Measurements from ENCODE around the gene CDC42EP2. TPM values are rescaled to one million over a fixed set of nuclear protein-coding genes. Genes with fewer than 3 reads are reported as not detected.
A peak's percentile ranks its signal among the peaks of the same experiment; 100 is the strongest.

CDC42EP2 gene
- total and polyA plus RNA-seq, 12 donors = 1.0 to 18.3 (median 4.9) TPM

DNA sequence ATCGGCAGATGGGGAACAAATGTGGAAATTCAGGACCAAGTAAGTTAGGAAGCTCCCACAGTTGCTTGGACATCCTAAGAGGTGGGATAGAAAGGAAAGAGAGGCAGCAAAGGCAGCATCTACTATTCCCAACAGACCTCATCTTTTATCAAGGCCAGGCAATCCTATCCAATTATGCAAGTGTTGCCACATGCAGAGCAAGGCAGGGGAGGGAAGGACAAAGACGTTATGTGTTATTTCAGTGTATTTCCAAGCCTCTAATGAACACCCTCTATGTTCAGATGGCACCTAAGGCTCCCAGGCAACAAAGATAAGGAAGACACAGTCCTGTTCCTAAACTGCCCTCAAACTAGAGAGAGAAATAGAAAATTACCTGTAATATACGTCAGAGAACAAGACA lies 49.1 kb downstream of the CDC42EP2 start:
- 61 to 82% (median 67%) methylated on average over 2 to 3 of the region's 3 CpGs for WGBS, 4 donors
- no peak overlapping the region for H3K27ac ChIP-seq
- DNase-seq = peak in 1 of 7 donors; percentile 50
- no peak overlapping the region for H3K4me3 ChIP-seq
- TF ChIP-seq POLR2A (IDR thresholded peaks at IDR 0.05) = no peak
- TF ChIP-seq, protein P1, sequence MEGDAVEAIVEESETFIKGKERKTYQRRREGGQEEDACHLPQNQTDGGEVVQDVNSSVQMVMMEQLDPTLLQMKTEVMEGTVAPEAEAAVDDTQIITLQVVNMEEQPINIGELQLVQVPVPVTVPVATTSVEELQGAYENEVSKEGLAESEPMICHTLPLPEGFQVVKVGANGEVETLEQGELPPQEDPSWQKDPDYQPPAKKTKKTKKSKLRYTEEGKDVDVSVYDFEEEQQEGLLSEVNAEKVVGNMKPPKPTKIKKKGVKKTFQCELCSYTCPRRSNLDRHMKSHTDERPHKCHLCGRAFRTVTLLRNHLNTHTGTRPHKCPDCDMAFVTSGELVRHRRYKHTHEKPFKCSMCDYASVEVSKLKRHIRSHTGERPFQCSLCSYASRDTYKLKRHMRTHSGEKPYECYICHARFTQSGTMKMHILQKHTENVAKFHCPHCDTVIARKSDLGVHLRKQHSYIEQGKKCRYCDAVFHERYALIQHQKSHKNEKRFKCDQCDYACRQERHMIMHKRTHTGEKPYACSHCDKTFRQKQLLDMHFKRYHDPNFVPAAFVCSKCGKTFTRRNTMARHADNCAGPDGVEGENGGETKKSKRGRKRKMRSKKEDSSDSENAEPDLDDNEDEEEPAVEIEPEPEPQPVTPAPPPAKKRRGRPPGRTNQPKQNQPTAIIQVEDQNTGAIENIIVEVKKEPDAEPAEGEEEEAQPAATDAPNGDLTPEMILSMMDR (IDR thresholded peaks at IDR 0.05) = no peak
- H3K4me1 ChIP-seq (replicated peaks in 1 of 2) = peaks cover 10 to 21% of the 10 kb centered on the region in 2 donors
- intact Hi-C loops (cut with DNase I) = no loop called here
- H3K36me3 ChIP-seq (replicated peaks in 1 of 2) = no peaks in the 10 kb centered on the region
- H3K27me3 ChIP-seq = no peaks in the 10 kb centered on the region
- no peaks in the 10 kb centered on the region for H3K9me3 ChIP-seq (replicated peaks in 1 of 3)

- DNase-seq = peak in 6 of 7 donors; percentile 70 to 82 (median 78)
- Histone ChIP-seq H3K27ac (peak overlapping the region in 3 of 5 donors; percentile 7 to 61 (median 39)), H3K9me3 (replicated peaks in 1 of 3) (no peaks in the 10 kb centered on the region), H3K4me3 (no peak overlapping the region), H3K27me3 (no peaks in the 10 kb centered on the region), H3K4me1 (replicated peaks in 1 of 2) (peaks cover 10 to 21% of the 10 kb centered on the region in 2 donors), H3K36me3 (replicated peaks in 1 of 2) (no peaks in the 10 kb centered on the region)
- 2 to 4% (median 3%) methylated on average over 4 of the region's 4 CpGs for WGBS, 4 donors
- intact Hi-C loops (cut with DNase I) = no loop called here
- TF ChIP-seq, protein P1 (IDR thresholded peaks at IDR 0.05) = peak; percentile 79 to 98 (median 92)
- TF ChIP-seq POLR2A (IDR thresholded peaks at IDR 0.05) = no peak
Measured at GRCh38 chr11:65366340-65366773, 51.7 kb downstream of the CDC42EP2 start.

GRCh38 chr11:65370659-65371049 lies 56.0 kb downstream of the CDC42EP2 start:
- no peaks in the 10 kb centered on the region for H3K36me3 ChIP-seq (replicated peaks in 1 of 2)
- H3K27ac ChIP-seq = no peak overlapping the region
- no peaks in the 10 kb centered on the region for H3K27me3 ChIP-seq
- peaks cover 10 to 21% of the 10 kb centered on the region in 2 donors for H3K4me1 ChIP-seq (replicated peaks in 1 of 2)
- no peak overlapping the region for H3K4me3 ChIP-seq
- TF ChIP-seq, protein P1 (IDR thresholded peaks at IDR 0.05) = no peak
- TF ChIP-seq POLR2A (IDR thresholded peaks at IDR 0.05) = no peak
- no peak for DNase-seq
- intact Hi-C loops (cut with DNase I) = loop anchor here (5.0 to 10.0 kb wide), 3 partner anchors 94 to 147 kb away; no protein-coding TSS in a partner anchor
- 82 to 87% (median 86%) methylated on average over 6 of the region's 6 CpGs for WGBS, 4 donors
- no peaks in the 10 kb centered on the region for H3K9me3 ChIP-seq (replicated peaks in 1 of 3)

Other genes starting within 250 kb of the CDC42EP2 start
- 1 to 10 TPM in 7 of 9 donors, under 1 TPM in 2; 0.35 to 10.0 (median 1.4) TPM for gene CDCA5, start 230.8 kb upstream of the CDC42EP2 start, total RNA-seq
- 1 to 10 TPM in 1 of 3 donors, under 1 TPM in 2; 0.40 to 1.6 (median 0.88) TPM for gene CDCA5, start 230.8 kb upstream of the CDC42EP2 start, polyA plus RNA-seq
- gene ZFPL1, start 230.6 kb upstream of the CDC42EP2 start, total RNA-seq = 10 to 100 TPM; 33.7 to 59.6 (median 39.4) TPM
- 10 to 100 TPM; 34.7 to 90.3 (median 71.3) TPM for gene ZFPL1, start 230.6 kb upstream of the CDC42EP2 start, polyA plus RNA-seq
- 100 to 1,000 TPM in 7 of 9 donors, 10 to 100 TPM in 2; 72.1 to 269 (median 154) TPM for gene VPS51, start 218.7 kb upstream of the CDC42EP2 start, total RNA-seq
- 100 to 1,000 TPM in 2 of 3 donors, 10 to 100 TPM in 1; 28.0 to 151 (median 140) TPM for gene VPS51, start 218.7 kb upstream of the CDC42EP2 start, polyA plus RNA-seq
- 1,000 to 10,000 TPM in 2 of 9 donors, 100 to 1,000 TPM in 7; 278 to 1,807 (median 711) TPM for gene TM7SF2, start 203.0 kb upstream of the CDC42EP2 start, total RNA-seq
- gene TM7SF2, start 203.0 kb upstream of the CDC42EP2 start, polyA plus RNA-seq = 100 to 1,000 TPM; 259 to 849 (median 589) TPM
- gene ZNHIT2, start 197.2 kb upstream of the CDC42EP2 start, total RNA-seq = 10 to 100 TPM in 8 of 9 donors, 1 to 10 TPM in 1; 7.8 to 30.0 (median 20.3) TPM
- gene ZNHIT2, start 197.2 kb upstream of the CDC42EP2 start, polyA plus RNA-seq = 10 to 100 TPM in 2 of 3 donors, under 1 TPM in 1; 0.48 to 39.8 (median 32.1) TPM
- gene FAU, start 192.7 kb upstream of the CDC42EP2 start, total RNA-seq = 1,000 to 10,000 TPM in 5 of 9 donors, 100 to 1,000 TPM in 4; 361 to 1,303 (median 1,029) TPM
- 1,000 to 10,000 TPM in 2 of 3 donors, 100 to 1,000 TPM in 1; 656 to 2,488 (median 2,066) TPM for gene FAU, start 192.7 kb upstream of the CDC42EP2 start, polyA plus RNA-seq
- 100 to 1,000 TPM; 113 to 180 (median 139) TPM for gene MRPL49, start 192.5 kb upstream of the CDC42EP2 start, total RNA-seq
- 100 to 1,000 TPM in 1 of 3 donors, 10 to 100 TPM in 2; 32.7 to 122 (median 33.9) TPM for gene MRPL49, start 192.5 kb upstream of the CDC42EP2 start, polyA plus RNA-seq
- 100 to 1,000 TPM in 1 of 9 donors, 10 to 100 TPM in 7, 1 to 10 TPM in 1; 9.7 to 119 (median 61.4) TPM for gene SYVN1, start 180.3 kb upstream of the CDC42EP2 start, total RNA-seq
- 100 to 1,000 TPM in 1 of 3 donors, 10 to 100 TPM in 2; 46.0 to 124 (median 58.5) TPM for gene SYVN1, start 180.3 kb upstream of the CDC42EP2 start, polyA plus RNA-seq
- gene SPDYC, start 144.6 kb upstream of the CDC42EP2 start, total RNA-seq = not detected
- under 1 TPM in 1 of 3 donors, not detected in 2; 0.10 TPM for gene SPDYC, start 144.6 kb upstream of the CDC42EP2 start, polyA plus RNA-seq
- 100 to 1,000 TPM in 7 of 9 donors, 10 to 100 TPM in 2; 20.6 to 333 (median 141) TPM for gene CAPN1, start 132.9 kb upstream of the CDC42EP2 start, total RNA-seq
- 100 to 1,000 TPM in 2 of 3 donors, 10 to 100 TPM in 1; 33.0 to 131 (median 106) TPM for gene CAPN1, start 132.9 kb upstream of the CDC42EP2 start, polyA plus RNA-seq
- gene POLA2, start 52.9 kb upstream of the CDC42EP2 start, total RNA-seq = 10 to 100 TPM in 2 of 9 donors, 1 to 10 TPM in 7; 3.9 to 12.2 (median 7.4) TPM
- 1 to 10 TPM; 4.3 to 8.3 (median 7.9) TPM for gene POLA2, start 52.9 kb upstream of the CDC42EP2 start, polyA plus RNA-seq
- 10 to 100 TPM; 28.3 to 73.7 (median 49.1) TPM for gene DPF2, start 19.0 kb downstream of the CDC42EP2 start, total RNA-seq
- 10 to 100 TPM; 23.2 to 34.7 (median 30.4) TPM for gene DPF2, start 19.0 kb downstream of the CDC42EP2 start, polyA plus RNA-seq
- gene TIGD3, start 39.9 kb downstream of the CDC42EP2 start, total RNA-seq = under 1 TPM; 0.11 to 0.96 (median 0.33) TPM
- gene TIGD3, start 39.9 kb downstream of the CDC42EP2 start, polyA plus RNA-seq = under 1 TPM in 2 of 3 donors, not detected in 1; 0.27 to 0.40 TPM
- gene SLC25A45, start 67.8 kb downstream of the CDC42EP2 start, total RNA-seq = 10 to 100 TPM in 1 of 9 donors, 1 to 10 TPM in 8; 1.1 to 12.7 (median 6.0) TPM
- 10 to 100 TPM in 2 of 3 donors, 1 to 10 TPM in 1; 2.4 to 21.0 (median 14.7) TPM for gene SLC25A45, start 67.8 kb downstream of the CDC42EP2 start, polyA plus RNA-seq
- 10 to 100 TPM; 17.6 to 52.1 (median 39.6) TPM for gene FRMD8, start 71.8 kb downstream of the CDC42EP2 start, total RNA-seq
- gene FRMD8, start 71.8 kb downstream of the CDC42EP2 start, polyA plus RNA-seq = 10 to 100 TPM in 2 of 3 donors, 1 to 10 TPM in 1; 5.3 to 21.3 (median 20.4) TPM
- gene NEAT1, start 107.9 kb downstream of the CDC42EP2 start, total RNA-seq = 1,000 to 10,000 TPM in 3 of 9 donors, 100 to 1,000 TPM in 4, 10 to 100 TPM in 2; 20.9 to 1,661 (median 217) TPM
- 1,000 to 10,000 TPM in 2 of 3 donors, 100 to 1,000 TPM in 1; 216 to 6,838 (median 2,645) TPM for gene NEAT1, start 107.9 kb downstream of the CDC42EP2 start, polyA plus RNA-seq
- over 10,000 TPM in 5 of 9 donors, 1,000 to 10,000 TPM in 4; 5,921 to 17,143 (median 10,534) TPM for gene MALAT1, start 184.2 kb downstream of the CDC42EP2 start, total RNA-seq
- gene MALAT1, start 184.2 kb downstream of the CDC42EP2 start, polyA plus RNA-seq = 1,000 to 10,000 TPM in 1 of 3 donors, 100 to 1,000 TPM in 2; 237 to 9,519 (median 973) TPM
- gene SCYL1, start 210.2 kb downstream of the CDC42EP2 start, total RNA-seq = 100 to 1,000 TPM; 105 to 240 (median 147) TPM
- 100 to 1,000 TPM in 2 of 3 donors, 10 to 100 TPM in 1; 52.3 to 395 (median 329) TPM for gene SCYL1, start 210.2 kb downstream of the CDC42EP2 start, polyA plus RNA-seq
- gene LTBP3, start 243.5 kb downstream of the CDC42EP2 start, total RNA-seq = 100 to 1,000 TPM in 7 of 9 donors, 10 to 100 TPM in 2; 43.4 to 362 (median 218) TPM
- gene LTBP3, start 243.5 kb downstream of the CDC42EP2 start, polyA plus RNA-seq = 100 to 1,000 TPM in 2 of 3 donors, 10 to 100 TPM in 1; 40.2 to 323 (median 265) TPM